ENCODE results near the gene MEF2C. TPM values are rescaled to one million over a fixed set of nuclear protein-coding genes. Genes with fewer than 3 reads are reported as not detected.

Gene MEF2C
- total RNA-seq, 2 experiments from 2014 or later: 0.60 to 0.87 TPM

DNA sequence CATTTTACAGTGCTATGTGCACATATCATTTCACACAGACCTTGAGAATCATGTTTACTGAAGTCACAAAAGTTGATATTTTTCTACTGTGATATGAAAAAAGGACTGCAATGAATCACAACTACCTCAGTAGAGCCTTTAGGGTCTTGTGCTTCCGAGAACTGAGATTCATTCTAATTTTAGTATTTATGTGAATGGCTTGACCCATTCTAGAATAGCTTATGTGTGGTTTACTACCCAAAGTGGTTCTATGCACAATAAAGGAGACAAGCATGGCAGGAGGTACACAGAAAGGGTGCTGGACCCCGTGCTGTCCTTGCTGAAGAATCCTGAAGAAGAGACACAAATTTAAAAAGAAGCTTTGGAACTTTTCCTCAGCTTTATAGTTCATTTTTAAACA, 28.2 kb downstream of the MEF2C start:
- no peaks in the 10 kb centered on the region for H3K4me1 ChIP-seq (ENCODE audit: insufficient read depth, low read length)
- H3K27ac ChIP-seq (ENCODE audit: low read depth in 1 of 2, low read length in 2 of 2): no peak overlapping the region
- no peaks in the 10 kb centered on the region for H3K27me3 ChIP-seq (ENCODE audit: control insufficient read depth in 1 of 2, insufficient read depth in 2 of 2, low read length in 2 of 2)
- no peak overlapping the region for H3K4me3 ChIP-seq (ENCODE audit: low read length)
- POLR2A ChIA-PET: no interaction called here
- Mint-ChIP-seq H3K4me3 (no peak overlapping the region), H3K27ac (no peak overlapping the region), H3K4me1 (ENCODE audit: low read depth) (no peaks in the 10 kb centered on the region), H3K36me3 (ENCODE audit: low read depth) (no peaks in the 10 kb centered on the region), H3K9me3 (no peaks in the 10 kb centered on the region), H3K27me3 (peaks cover 4% of the 10 kb centered on the region)
- H3K36me3 ChIP-seq (ENCODE audit: insufficient read depth, low read length): no peaks in the 10 kb centered on the region
- no peak for TF ChIP-seq CTCF (IDR thresholded peaks at IDR 0.05)
- intact Hi-C loops (cut with DNase I, micrococcal nuclease): no loop called here
- ATAC-seq (ENCODE audit: poor library complexity): no peak
- peaks cover 0 to 7% of the 10 kb centered on the region in 2 experiments for H3K9me3 ChIP-seq (ENCODE audit: control insufficient read depth in 1 of 2, insufficient read depth in 1 of 2, low read length in 2 of 2)
- no peak for DNase-seq
- CTCF ChIA-PET: no interaction called here

DNA sequence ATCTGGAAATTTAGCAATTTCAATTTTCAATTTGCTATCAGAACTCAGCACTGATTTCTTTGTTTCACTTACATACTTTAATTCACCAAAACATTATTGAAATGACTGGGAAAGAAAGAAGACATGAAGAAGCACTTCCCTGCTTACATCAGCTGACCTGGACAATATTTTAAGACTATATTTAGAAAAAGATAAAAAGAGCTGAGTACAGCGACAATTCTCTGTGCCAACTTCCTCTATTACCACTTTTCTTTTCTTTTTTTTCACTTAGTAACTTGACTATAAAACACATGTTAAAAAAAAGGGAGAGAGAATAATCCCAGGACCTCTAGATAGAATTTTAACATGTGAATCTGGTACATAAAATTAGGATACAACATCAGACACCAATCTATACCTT, 35.6 kb downstream of the MEF2C start:
- H3K27me3 ChIP-seq (ENCODE audit: control insufficient read depth in 1 of 2, insufficient read depth in 2 of 2, low read length in 2 of 2): no peaks in the 10 kb centered on the region
- no peaks in the 10 kb centered on the region for H3K36me3 ChIP-seq (ENCODE audit: insufficient read depth, low read length)
- no peak for TF ChIP-seq CTCF (IDR thresholded peaks at IDR 0.05)
- no peaks in the 10 kb centered on the region for H3K4me1 ChIP-seq (ENCODE audit: insufficient read depth, low read length)
- POLR2A ChIA-PET: no interaction called here
- no peak overlapping the region for H3K27ac Mint-ChIP-seq
- no peak overlapping the region for H3K27ac ChIP-seq (ENCODE audit: low read depth in 1 of 2, low read length in 2 of 2)
- H3K9me3 ChIP-seq (ENCODE audit: control insufficient read depth in 1 of 2, insufficient read depth in 1 of 2, low read length in 2 of 2): no peaks in the 10 kb centered on the region
- H3K36me3 Mint-ChIP-seq (ENCODE audit: low read depth): no peaks in the 10 kb centered on the region
- CTCF ChIA-PET: no interaction called here
- no peaks in the 10 kb centered on the region for H3K9me3 Mint-ChIP-seq
- intact Hi-C loops (cut with DNase I, micrococcal nuclease): no loop called here
- ATAC-seq (ENCODE audit: poor library complexity): no peak
- no peak overlapping the region for H3K4me3 ChIP-seq (ENCODE audit: low read length)
- H3K4me3 Mint-ChIP-seq: no peak overlapping the region
- H3K4me1 Mint-ChIP-seq (ENCODE audit: low read depth): no peaks in the 10 kb centered on the region
- peaks cover 15% of the 10 kb centered on the region for H3K27me3 Mint-ChIP-seq
- no peak for DNase-seq

GRCh38 chr5:88846434-88846833, 36.5 kb downstream of the MEF2C start:
- Histone ChIP-seq H3K36me3 (ENCODE audit: insufficient read depth, low read length) (no peaks in the 10 kb centered on the region), H3K4me3 (ENCODE audit: low read length) (no peak overlapping the region), H3K27me3 (ENCODE audit: control insufficient read depth in 1 of 2, insufficient read depth in 2 of 2, low read length in 2 of 2) (no peaks in the 10 kb centered on the region), H3K27ac (ENCODE audit: low read depth in 1 of 2, low read length in 2 of 2) (no peak overlapping the region), H3K9me3 (ENCODE audit: control insufficient read depth in 1 of 2, insufficient read depth in 1 of 2, low read length in 2 of 2) (no peaks in the 10 kb centered on the region), H3K4me1 (ENCODE audit: insufficient read depth, low read length) (no peaks in the 10 kb centered on the region)
- ATAC-seq (ENCODE audit: poor library complexity) (no peak), DNase-seq (no peak)
- POLR2A ChIA-PET: no interaction called here
- no peaks in the 10 kb centered on the region for H3K9me3 Mint-ChIP-seq
- no peaks in the 10 kb centered on the region for H3K4me1 Mint-ChIP-seq (ENCODE audit: low read depth)
- CTCF ChIA-PET: no interaction called here
- H3K27me3 Mint-ChIP-seq: peaks cover 15% of the 10 kb centered on the region
- TF ChIP-seq CTCF (IDR thresholded peaks at IDR 0.05): no peak
- no peaks in the 10 kb centered on the region for H3K36me3 Mint-ChIP-seq (ENCODE audit: low read depth)
- no peak overlapping the region for H3K27ac Mint-ChIP-seq
- intact Hi-C loops (cut with DNase I, micrococcal nuclease): no loop called here
- no peak overlapping the region for H3K4me3 Mint-ChIP-seq
